PC-3 (cell line): Measurements from ENCODE around the gene COX11.

Experiments
- CTCF ChIP-seq: fragments of 300-600 bp; sonication (generic); conservative IDR thresholded peaks from 2 replicates; pipeline ENCODE4 v1.5.1; 2017; ENCODE audit warnings: antibody characterized with exemption, low read depth, mild to moderate bottlenecking, low read length
- EZH2 ChIP-seq: fragments of 300-600 bp; sonication (generic); IDR thresholded peaks from one replicate; pipeline ENCODE4 v1.6.1; 2017; ENCODE audit warnings: antibody characterized with exemption, mild to moderate bottlenecking, low read length; ENCODE audit not compliant: unreplicated experiment
- EZH2phosphoT487 ChIP-seq: fragments of 300-600 bp; sonication (generic); IDR thresholded peaks from 2 replicates; pipeline ENCODE4 v1.6.1; 2018; ENCODE audit warnings: mild to moderate bottlenecking, antibody characterized with exemption, low read length, borderline replicate concordance

GRCh38 chr17:54976316-54976715 lies 7.9 kb upstream of the COX11 start:
- TF ChIP-seq EZH2phosphoT487 (no peak), CTCF (no peak), EZH2 (no peak)
